Neuronal stem cell (in vitro differentiated cells): ENCODE measurements around the gene B3GALT5.

Source experiments
- DNase-seq: peaks from one replicate; pipeline ENCODE4 v3.0.0-alpha.2; 2013; ENCODE audit warnings: low spot score
- H2AFZ ChIP-seq: one replicate; pipeline ENCODE4 v1.6.1; 2013; ENCODE audit warnings: mild to moderate bottlenecking, low read length, inconsistent platforms
- H2AK5ac ChIP-seq: 2 replicates; pipeline ENCODE4 v1.6.1; 2013; ENCODE audit warnings: low read depth, mild to moderate bottlenecking, inconsistent platforms, low read length, moderate library complexity, mixed read lengths
- H2BK120ac ChIP-seq: 2 replicates; pipeline ENCODE4 v1.6.1; 2013; ENCODE audit warnings: low read depth, mild to moderate bottlenecking, inconsistent platforms, low read length, moderate library complexity, mixed read lengths
- H2BK12ac ChIP-seq: one replicate; pipeline ENCODE4 v1.6.1; 2013; ENCODE audit warnings: low read length, inconsistent platforms
- H2BK15ac ChIP-seq: 2 replicates; pipeline ENCODE4 v1.6.1; 2013; ENCODE audit warnings: mild to moderate bottlenecking, low read length, inconsistent platforms, mixed read lengths
- H2BK5ac ChIP-seq: one replicate; pipeline ENCODE4 v1.6.1; 2013; ENCODE audit warnings: inconsistent platforms, mild to moderate bottlenecking, low read length, moderate library complexity
- H3K14ac ChIP-seq: one replicate; pipeline ENCODE4 v1.6.1; 2013; ENCODE audit warnings: low read length, inconsistent platforms
- H3K18ac ChIP-seq: 2 replicates; pipeline ENCODE4 v1.6.1; 2013; ENCODE audit warnings: low read length, inconsistent platforms
- H3K23ac ChIP-seq: 2 replicates; pipeline ENCODE4 v1.6.1; 2013; ENCODE audit warnings: low read depth, mild to moderate bottlenecking, mixed read lengths, low read length, inconsistent platforms; ENCODE audit not compliant: poor library complexity
- H3K27ac ChIP-seq: replicated peaks from 3 replicates; pipeline ENCODE4 v1.5.1; 2013; ENCODE audit warnings: low read length, inconsistent platforms
- H3K27me3 ChIP-seq, 3 experiments: 2 replicates each; pipeline ENCODE4 v1.6.1; 2013; ENCODE audit warnings: low read length in 3 of 3, mild to moderate bottlenecking in 2 of 3, inconsistent platforms in 1 of 3, low read depth in 1 of 3, mixed read lengths in 1 of 3, moderate library complexity in 1 of 3; ENCODE audit not compliant: control insufficient read depth in 3 of 3, insufficient read depth in 3 of 3
- H3K36me3 ChIP-seq, 2 donors: replicated peaks in 1 of 2; 2 replicates each; pipeline ENCODE4 v1.6.1; 2013; ENCODE audit warnings: low read length in 2 of 2; ENCODE audit not compliant: control insufficient read depth in 2 of 2, insufficient read depth in 2 of 2
- H3K4ac ChIP-seq: 2 replicates; pipeline ENCODE4 v1.6.1; 2013; ENCODE audit warnings: inconsistent platforms, mild to moderate bottlenecking, low read length, moderate library complexity
- H3K4me1 ChIP-seq, 2 donors: 1 replicate in 1 of 2; 2 replicates in 1 of 2; pipeline ENCODE4 v1.6.1; 2013; ENCODE audit warnings: low read length in 2 of 2, low read depth in 1 of 2; ENCODE audit not compliant: control insufficient read depth in 2 of 2, insufficient read depth in 1 of 2
- H3K4me2 ChIP-seq: one replicate; pipeline ENCODE4 v1.6.1; 2013; ENCODE audit warnings: mild to moderate bottlenecking, low read length, inconsistent platforms; ENCODE audit not compliant: insufficient read depth, poor library complexity, severe bottlenecking
- H3K4me3 ChIP-seq, 2 donors: 2 replicates each; pipeline ENCODE4 v1.5.1; 2013; ENCODE audit warnings: low read length in 2 of 2, mild to moderate bottlenecking in 2 of 2, inconsistent platforms in 1 of 2, moderate library complexity in 1 of 2
- H3K79me1 ChIP-seq: one replicate; pipeline ENCODE4 v1.6.1; 2013; ENCODE audit warnings: low read depth, mild to moderate bottlenecking, inconsistent platforms, low read length, moderate library complexity
- H3K9ac ChIP-seq: one replicate; pipeline ENCODE4 v1.6.1; 2013; ENCODE audit warnings: mild to moderate bottlenecking, low read depth, low read length, inconsistent platforms; ENCODE audit not compliant: poor library complexity
- H3K9me3 ChIP-seq, 2 donors: replicated peaks in 1 of 2; 2 replicates each; pipeline versions ENCODE3 to v1.6.1; 2013; ENCODE audit warnings: low read length in 2 of 2, mild to moderate bottlenecking in 2 of 2, inconsistent platforms in 1 of 2, low read depth in 1 of 2, mixed read lengths in 1 of 2, moderate library complexity in 1 of 2; ENCODE audit not compliant: control insufficient read depth in 2 of 2, insufficient read depth in 1 of 2
- H4K8ac ChIP-seq: one replicate; pipeline ENCODE4 v1.6.1; 2013; ENCODE audit warnings: low read depth, mild to moderate bottlenecking, inconsistent platforms, low read length, moderate library complexity
- H4K91ac ChIP-seq: one replicate; pipeline ENCODE4 v1.6.1; 2013; ENCODE audit warnings: low read length, low read depth, mild to moderate bottlenecking, inconsistent platforms; ENCODE audit not compliant: poor library complexity
- WGBS, 2 donors: extraction: QIAGEN DNeasy Blood & Tissue Kit; methylation state at CpG; one replicate each; pipeline ENCODE4 v1.1.7; 2013; ENCODE audit warnings: missing lambda C conversion rate in 2 of 2, mixed read lengths in 1 of 2; ENCODE audit not compliant: insufficient read length in 2 of 2, insufficient replicate concordance in 1 of 2; ENCODE audit errors: extremely low coverage in 2 of 2; 5-methylcytosine and 5-hydroxymethylcytosine counted together

Gene B3GALT5

GRCh38 chr21:39645331-39645730, 32.6 kb downstream of the B3GALT5 start:
- Histone ChIP-seq H3K36me3 (no peaks in the 10 kb centered on the region), H3K4ac (no peak overlapping the region), H4K8ac (no peak overlapping the region), H3K27ac (no peak overlapping the region), H3K9ac (no peak overlapping the region), H3K4me1 (peaks cover 9 to 15% of the 10 kb centered on the region in 2 donors), H3K4me2 (no peak overlapping the region), H3K27me3 (no peaks in the 10 kb centered on the region), H3K4me3 (no peak overlapping the region), H3K79me1 (peaks cover 2% of the 10 kb centered on the region), H2BK120ac (no peak overlapping the region), H2AFZ (no peak overlapping the region), H2BK5ac (no peak overlapping the region), H3K23ac (no peak overlapping the region), H4K91ac (no peak overlapping the region), H3K9me3 (no peaks in the 10 kb centered on the region), H3K14ac (no peak overlapping the region), H2BK15ac (peak overlapping the region; percentile 8), H2BK12ac (no peak overlapping the region), H2AK5ac (no peak overlapping the region), H3K18ac (peak overlapping the region; percentile 73)
- DNase-seq = no peak
- WGBS, 2 donors = no CpG with 5 or more reads among the region's 3 CpGs

GRCh38 chr21:39647476-39647875, 34.7 kb downstream of the B3GALT5 start:
- H4K91ac ChIP-seq = no peak overlapping the region
- H2BK12ac ChIP-seq = no peak overlapping the region
- no peak overlapping the region for H2BK15ac ChIP-seq
- no peak overlapping the region for H3K4me2 ChIP-seq
- H3K9me3 ChIP-seq = peaks cover 0 to 6% of the 10 kb centered on the region in 2 donors
- no peak overlapping the region for H2BK5ac ChIP-seq
- no peaks in the 10 kb centered on the region for H3K27me3 ChIP-seq
- H3K14ac ChIP-seq = no peak overlapping the region
- no peak overlapping the region for H3K23ac ChIP-seq
- no peak overlapping the region for H4K8ac ChIP-seq
- peaks cover 9 to 15% of the 10 kb centered on the region in 2 donors for H3K4me1 ChIP-seq
- H3K18ac ChIP-seq = no peak overlapping the region
- H3K4ac ChIP-seq = no peak overlapping the region
- H3K4me3 ChIP-seq = no peak overlapping the region
- no peak overlapping the region for H2BK120ac ChIP-seq
- DNase-seq = no peak
- H3K27ac ChIP-seq = no peak overlapping the region
- no peak overlapping the region for H2AK5ac ChIP-seq
- no CpG with 5 or more reads among the region's 6 CpGs for WGBS, 2 donors
- H2AFZ ChIP-seq = no peak overlapping the region
- no peaks in the 10 kb centered on the region for H3K36me3 ChIP-seq
- H3K79me1 ChIP-seq = peaks cover 2% of the 10 kb centered on the region
- no peak overlapping the region for H3K9ac ChIP-seq

GRCh38 chr21:39648879-39649278, 36.1 kb downstream of the B3GALT5 start:
- Histone ChIP-seq H2BK12ac (peak overlapping the region; percentile 64), H3K79me1 (peaks cover 2% of the 10 kb centered on the region), H2AK5ac (no peak overlapping the region), H3K18ac (peak overlapping the region; percentile 88), H3K23ac (no peak overlapping the region), H2AFZ (no peak overlapping the region), H2BK5ac (no peak overlapping the region), H3K27me3 (no peaks in the 10 kb centered on the region), H4K8ac (no peak overlapping the region), H3K9ac (no peak overlapping the region), H3K4ac (no peak overlapping the region), H3K27ac (no peak overlapping the region), H3K4me3 (no peak overlapping the region), H2BK120ac (no peak overlapping the region), H3K4me1 (peaks cover 3 to 9% of the 10 kb centered on the region in 2 donors), H3K4me2 (no peak overlapping the region), H4K91ac (peak overlapping the region; percentile 18), H2BK15ac (no peak overlapping the region), H3K9me3 (peaks cover 0 to 15% of the 10 kb centered on the region in 2 donors), H3K36me3 (no peaks in the 10 kb centered on the region), H3K14ac (no peak overlapping the region)
- no peak for DNase-seq
- no CpG with 5 or more reads among the region's 6 CpGs for WGBS, 2 donors

GRCh38 chr21:39649526-39649925, 36.8 kb downstream of the B3GALT5 start:
- peak overlapping the region; percentile 64 for H2BK12ac ChIP-seq
- peaks cover 0 to 15% of the 10 kb centered on the region in 2 donors for H3K9me3 ChIP-seq
- H4K91ac ChIP-seq = no peak overlapping the region
- H3K4me3 ChIP-seq = no peak overlapping the region
- H2BK15ac ChIP-seq = peak overlapping the region; percentile 18
- H3K9ac ChIP-seq = no peak overlapping the region
- DNase-seq = no peak
- H2AK5ac ChIP-seq = no peak overlapping the region
- H4K8ac ChIP-seq = no peak overlapping the region
- WGBS, 2 donors = no CpG with 5 or more reads among the region's 5 CpGs
- H3K4ac ChIP-seq = no peak overlapping the region
- H2AFZ ChIP-seq = no peak overlapping the region
- H3K27me3 ChIP-seq = no peaks in the 10 kb centered on the region
- no peak overlapping the region for H3K23ac ChIP-seq
- no peak overlapping the region for H3K27ac ChIP-seq
- H3K36me3 ChIP-seq = no peaks in the 10 kb centered on the region
- H3K18ac ChIP-seq = no peak overlapping the region
- no peak overlapping the region for H3K4me2 ChIP-seq
- no peak overlapping the region for H2BK5ac ChIP-seq
- H3K4me1 ChIP-seq = peaks cover 0 to 7% of the 10 kb centered on the region in 2 donors
- peaks cover 2% of the 10 kb centered on the region for H3K79me1 ChIP-seq
- no peak overlapping the region for H2BK120ac ChIP-seq
- H3K14ac ChIP-seq = no peak overlapping the region
